Endothelial cell of umbilical vein (primary cell): ENCODE data around the gene TOX2. TPM values are rescaled to one million over a fixed set of nuclear protein-coding genes. Genes with fewer than 3 reads are reported as not detected.

Experiments used
- BruUV-seq: library from RNA; stranded (reverse); fragments of 400-500 nt; replicated peaks from 2 replicates; lab custom pipeline; 2021; lab: Mats Ljungman, UMichigan
- CTCF ChIA-PET: fragments of 300-600, 350-600 bp; sonication (Branson Sonifier 250); formaldehyde crosslinking; loops from one replicate; lab custom pipeline; 2021; ENCODE audit warnings: antibody characterized with exemption, inconsistent platforms; lab: Charles Lee
- POLR2A ChIA-PET: fragments of 300-600, 350-600 bp; sonication (Branson Sonifier 250); formaldehyde crosslinking; loops from one replicate; lab custom pipeline; 2021; ENCODE audit warnings: antibody characterized with exemption, inconsistent platforms; lab: Charles Lee
- DNase-seq: peaks from one replicate; pipeline ENCODE4 v3.0.0-alpha.2; 2011; ENCODE audit warnings: low read depth, low spot score
- FAIRE-seq: peaks from 2 replicates; lab custom pipeline; 2011; peaks lifted over from hg19 to GRCh38; lab: Jason Lieb, UNC
- H2AFZ ChIP-seq: 2 replicates; pipeline ENCODE4 v1.6.0; 2012; ENCODE audit warnings: low read depth, low read length, control low read depth, inconsistent platforms
- H3K27ac ChIP-seq: 2 replicates; pipeline ENCODE4 v1.5.1; 2011; ENCODE audit warnings: low read depth, mild to moderate bottlenecking, control low read depth, low read length, moderate library complexity; ENCODE audit not compliant: insufficient read depth
- H3K27me3 ChIP-seq, 2 experiments: 2 replicates each; pipeline versions ENCODE4 v1.6.0 to v1.6.1; 2011; ENCODE audit warnings: low read length in 2 of 2, mixed read lengths in 1 of 2; ENCODE audit not compliant: control insufficient read depth in 2 of 2, insufficient read depth in 2 of 2
- H3K36me3 ChIP-seq, 2 experiments: 2 replicates in 1 of 2; 3 replicates in 1 of 2; pipeline ENCODE4 v1.5.1; 2011; ENCODE audit warnings: low read length in 2 of 2, mild to moderate bottlenecking in 1 of 2, moderate library complexity in 1 of 2; ENCODE audit not compliant: control insufficient read depth in 2 of 2, insufficient read depth in 2 of 2; ENCODE audit errors: extremely low read depth in 1 of 2
- H3K4me1 ChIP-seq: 3 replicates; pipeline ENCODE4 v1.5.1; 2011; ENCODE audit warnings: mild to moderate bottlenecking, low read length; ENCODE audit not compliant: control insufficient read depth, insufficient read depth; ENCODE audit errors: extremely low read depth
- H3K4me2 ChIP-seq: 2 replicates; pipeline ENCODE4 v1.6.1; 2011; ENCODE audit warnings: low read length, control low read depth, mixed read lengths; ENCODE audit not compliant: insufficient read depth
- H3K4me3 ChIP-seq, 3 experiments: fragments of 200-600 bp in 1 of 3; sonication (generic), shearing (Covaris generic) in 1 of 3; replicated peaks in 1 of 3; 2 replicates each; pipeline ENCODE4 v1.5.1; 2011 to 2016; ENCODE audit warnings: control low read depth in 3 of 3, low read length in 3 of 3, mild to moderate bottlenecking in 2 of 3, inconsistent platforms in 1 of 3, low read depth in 1 of 3, moderate library complexity in 1 of 3; ENCODE audit not compliant: insufficient read depth in 1 of 3
- H3K79me2 ChIP-seq: 2 replicates; pipeline ENCODE4 v1.6.0; 2012; ENCODE audit warnings: low read length, inconsistent platforms; ENCODE audit not compliant: control insufficient read depth, insufficient read depth
- H3K9ac ChIP-seq: replicated peaks from 2 replicates; pipeline ENCODE3; 2011; ENCODE audit warnings: low read length, control low read depth; ENCODE audit not compliant: insufficient read depth; ENCODE audit errors: extremely low read depth
- H3K9me1 ChIP-seq: replicated peaks from 3 replicates; pipeline ENCODE4 v1.6.0; 2011; ENCODE audit warnings: mild to moderate bottlenecking, low read length; ENCODE audit not compliant: control insufficient read depth, insufficient read depth; ENCODE audit errors: extremely low read depth
- H3K9me3 ChIP-seq: replicated peaks from 2 replicates; pipeline ENCODE4 v1.5.1; 2012; ENCODE audit warnings: low read length, inconsistent platforms; ENCODE audit not compliant: control insufficient read depth, insufficient read depth
- H4K20me1 ChIP-seq: replicated peaks from 2 replicates; pipeline ENCODE3; 2011; ENCODE audit warnings: mild to moderate bottlenecking, low read length; ENCODE audit not compliant: control insufficient read depth, insufficient read depth; ENCODE audit errors: extremely low read depth
- FOS ChIP-seq: IDR thresholded peaks from 2 replicates; pipeline ENCODE4 v1.6.1; 2011; ENCODE audit warnings: mild to moderate bottlenecking, low read length, moderate library complexity, borderline replicate concordance; ENCODE audit not compliant: insufficient read depth
- GATA2 ChIP-seq: IDR thresholded peaks from 2 replicates; pipeline ENCODE4 v1.7.0; 2011; ENCODE audit warnings: low read depth, mild to moderate bottlenecking, moderate library complexity, mixed read lengths, low read length; ENCODE audit not compliant: insufficient read length, insufficient read depth
- MYC ChIP-seq: IDR thresholded peaks from one replicate; pipeline ENCODE4 v1.6.1; 2011; ENCODE audit warnings: mild to moderate bottlenecking, low read depth, low read length
- dilution Hi-C: fragments of 300-500 bp; cut with MboI; formaldehyde crosslinking; loops from one replicate; pipeline ENCODE4 v1.15.0; 2019; ENCODE audit warnings: low sequenced_read_pairs; ENCODE audit not compliant: extremely low pct_ligation_motif_present
- intact Hi-C: fragments of 100-400 bp; cut with micrococcal nuclease; formaldehyde crosslinking; loops from one replicate; pipeline ENCODE4 v1.10.0; 2022
- polyA plus RNA-seq, 4 experiments: library from polyadenylated mRNA; depleted of rRNA in 3 of 4; stranded (reverse) in 3 of 4; unstranded in 1 of 4; fragments of >200 nt; gene quantifications; 2 replicates each; pipeline versions ENCODE4 v1.2.1 to v1.2.3, GENCODE V29; 2011 to 2012; ENCODE audit warnings: missing spikeins in 1 of 4
- total RNA-seq: library from RNA; stranded (reverse); gene quantifications from 2 replicates; pipeline ENCODE4 v1.2.3, GENCODE V29; 2021
- TF ChIP-seq, protein P1 (sequence below), 2 donors: IDR thresholded peaks; 1 replicate in 1 of 2; 2 replicates in 1 of 2; pipeline ENCODE4 v1.5.1; 2011; ENCODE audit warnings: low read length in 2 of 2, mild to moderate bottlenecking in 2 of 2, moderate library complexity in 2 of 2, control low read depth in 1 of 2, inconsistent platforms in 1 of 2, low read depth in 1 of 2; ENCODE audit not compliant: insufficient read depth in 1 of 2; ENCODE audit errors: extremely low read depth in 1 of 2
- TF ChIP-seq, protein P2 (sequence below): IDR thresholded peaks from 2 replicates; pipeline ENCODE4 v1.6.1; 2011; ENCODE audit not compliant: insufficient read depth, insufficient read length

Gene TOX2
- total and polyA plus RNA-seq, 2 donors (not counting 3 experiments of a cell fraction or from before 2014, with no cell fraction given) = 7.0 to 18.6 TPM

- Histone ChIP-seq H3K4me3 (no peak overlapping the region), H3K27ac (no peak overlapping the region), H3K79me2 (no peaks in the 10 kb centered on the region), H4K20me1 (no peaks in the 10 kb centered on the region), H3K4me1 (no peaks in the 10 kb centered on the region), H3K9me3 (no peaks in the 10 kb centered on the region), H2AFZ (no peak overlapping the region), H3K9ac (no peak overlapping the region), H3K9me1 (no peaks in the 10 kb centered on the region), H3K4me2 (no peak overlapping the region), H3K36me3 (no peaks in the 10 kb centered on the region), H3K27me3 (peaks cover 0 to 3% of the 10 kb centered on the region in 2 experiments)
- no TSS peak for BruUV-seq
- intact Hi-C loops = no loop called here
- FAIRE-seq = no peak
- TF ChIP-seq GATA2 (no peak), MYC (no peak), FOS (no peak)
- TF ChIP-seq, protein P1, sequence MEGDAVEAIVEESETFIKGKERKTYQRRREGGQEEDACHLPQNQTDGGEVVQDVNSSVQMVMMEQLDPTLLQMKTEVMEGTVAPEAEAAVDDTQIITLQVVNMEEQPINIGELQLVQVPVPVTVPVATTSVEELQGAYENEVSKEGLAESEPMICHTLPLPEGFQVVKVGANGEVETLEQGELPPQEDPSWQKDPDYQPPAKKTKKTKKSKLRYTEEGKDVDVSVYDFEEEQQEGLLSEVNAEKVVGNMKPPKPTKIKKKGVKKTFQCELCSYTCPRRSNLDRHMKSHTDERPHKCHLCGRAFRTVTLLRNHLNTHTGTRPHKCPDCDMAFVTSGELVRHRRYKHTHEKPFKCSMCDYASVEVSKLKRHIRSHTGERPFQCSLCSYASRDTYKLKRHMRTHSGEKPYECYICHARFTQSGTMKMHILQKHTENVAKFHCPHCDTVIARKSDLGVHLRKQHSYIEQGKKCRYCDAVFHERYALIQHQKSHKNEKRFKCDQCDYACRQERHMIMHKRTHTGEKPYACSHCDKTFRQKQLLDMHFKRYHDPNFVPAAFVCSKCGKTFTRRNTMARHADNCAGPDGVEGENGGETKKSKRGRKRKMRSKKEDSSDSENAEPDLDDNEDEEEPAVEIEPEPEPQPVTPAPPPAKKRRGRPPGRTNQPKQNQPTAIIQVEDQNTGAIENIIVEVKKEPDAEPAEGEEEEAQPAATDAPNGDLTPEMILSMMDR (IDR thresholded peaks at IDR 0.05; ENCODE audit: extremely low read depth in 1 of 2, insufficient read depth in 1 of 2, low read depth in 1 of 2, low read length in 2 of 2) = no peak
- TF ChIP-seq, protein P2, sequence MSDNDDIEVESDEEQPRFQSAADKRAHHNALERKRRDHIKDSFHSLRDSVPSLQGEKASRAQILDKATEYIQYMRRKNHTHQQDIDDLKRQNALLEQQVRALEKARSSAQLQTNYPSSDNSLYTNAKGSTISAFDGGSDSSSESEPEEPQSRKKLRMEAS = no peak
- POLR2A ChIA-PET = no interaction called here
- dilution Hi-C loops = no loop called here
- DNase-seq = no peak
- CTCF ChIA-PET = no interaction called here
Measured at GRCh38 chr20:43895235-43895634, 19.4 kb upstream of the TOX2 start.
